ENCODE measurements around the gene ZNF628.
"Not testable (repeated sequence)": the region's sequence is repeated elsewhere in the genome, so short reads cannot be mapped to it uniquely, and the experiment has no call there.

The ZNF628 gene

GRCh38 chr19:55484593-55485438 lies 8.4 kb downstream of the ZNF628 start, which contains the start of gene NAT14:
Gene NAT14, plus strand, starts transcription at chr19:55485188. Its CDS starts 521 bp downstream, at chr19:55485709.
- DNase-seq, result peak; percentile 78

DNA sequence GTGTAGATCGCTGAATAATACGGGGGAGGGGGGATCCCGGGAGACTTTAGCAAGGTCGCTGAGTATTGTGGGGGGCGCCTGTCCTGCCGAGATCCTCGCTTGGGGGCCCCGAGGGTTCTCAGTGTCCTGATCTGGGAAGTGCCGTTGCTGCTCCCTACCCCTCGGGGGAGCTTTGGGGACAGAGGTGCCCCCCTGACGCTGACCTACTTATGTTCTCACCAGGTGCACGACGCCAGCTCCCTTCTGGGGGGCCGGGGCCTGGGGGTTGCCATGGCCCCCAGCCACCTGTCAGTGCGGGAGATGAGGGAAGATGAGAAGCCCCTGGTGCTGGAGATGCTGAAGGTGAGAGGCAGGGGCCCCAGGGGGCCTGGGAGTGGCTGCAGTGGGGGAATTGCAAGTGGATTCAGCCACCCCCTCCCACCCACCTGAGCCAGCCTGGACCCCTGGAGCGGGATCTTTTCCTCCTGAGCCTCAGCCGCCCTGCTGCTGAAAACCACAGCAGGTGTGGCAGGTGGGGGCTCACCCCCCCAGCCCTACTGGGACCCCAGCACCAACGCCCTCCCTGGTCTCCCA lies 9.1 kb downstream of the ZNF628 start:
- peak; percentile 39 for DNase-seq

GRCh38 chr19:55486043-55486970 lies 9.9 kb downstream of the ZNF628 start:
- no peak for DNase-seq

- DNase-seq, result peak; percentile 29
Measured at GRCh38 chr19:55486971-55487923, 10.8 kb downstream of the ZNF628 start.

DNA sequence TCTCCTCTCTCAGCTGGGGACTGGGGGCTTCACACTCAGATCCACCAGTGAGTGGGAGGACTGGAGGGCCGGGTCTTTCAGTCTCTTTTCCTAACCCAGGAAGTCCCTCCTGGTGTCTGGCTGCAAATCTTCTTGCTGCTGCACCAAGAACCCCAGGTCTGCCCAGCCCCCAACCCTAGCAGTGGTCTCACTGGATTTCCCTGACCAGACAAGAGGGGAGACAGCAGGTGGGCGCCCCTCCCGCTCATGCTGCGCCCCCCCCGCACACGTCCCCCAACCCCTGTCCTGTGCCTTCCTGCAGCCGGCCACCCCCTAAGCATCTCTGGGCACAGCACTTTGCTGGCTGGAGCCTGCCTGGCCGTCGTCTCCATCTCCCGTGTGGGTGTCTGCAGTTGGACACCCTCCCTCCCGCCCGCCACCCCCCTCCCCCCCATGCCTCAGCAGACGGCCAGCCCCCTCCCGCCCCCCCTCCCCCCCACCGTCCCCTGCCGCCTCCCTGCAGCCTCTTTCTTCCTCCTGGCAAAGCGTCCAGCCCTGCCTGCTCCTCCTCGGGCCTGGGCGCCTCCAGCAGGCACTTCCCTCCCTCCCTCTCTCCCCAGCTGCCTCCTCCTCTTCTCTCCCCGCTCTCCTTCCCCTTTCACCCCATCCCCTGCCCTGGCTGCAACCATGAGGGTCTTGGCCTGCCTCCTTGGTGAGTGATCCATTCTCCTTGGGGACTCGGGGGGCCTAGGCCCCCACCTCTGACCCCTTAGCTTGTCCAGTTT lies 11.7 kb downstream of the ZNF628 start, which contains the start of gene SSC5D:
TSS of gene SSC5D (plus strand) at position 513 of the 764 bp plus-strand sequence. CDS start at position 667, 154 bp downstream.
- DNase-seq, result peak; percentile 39

DNA sequence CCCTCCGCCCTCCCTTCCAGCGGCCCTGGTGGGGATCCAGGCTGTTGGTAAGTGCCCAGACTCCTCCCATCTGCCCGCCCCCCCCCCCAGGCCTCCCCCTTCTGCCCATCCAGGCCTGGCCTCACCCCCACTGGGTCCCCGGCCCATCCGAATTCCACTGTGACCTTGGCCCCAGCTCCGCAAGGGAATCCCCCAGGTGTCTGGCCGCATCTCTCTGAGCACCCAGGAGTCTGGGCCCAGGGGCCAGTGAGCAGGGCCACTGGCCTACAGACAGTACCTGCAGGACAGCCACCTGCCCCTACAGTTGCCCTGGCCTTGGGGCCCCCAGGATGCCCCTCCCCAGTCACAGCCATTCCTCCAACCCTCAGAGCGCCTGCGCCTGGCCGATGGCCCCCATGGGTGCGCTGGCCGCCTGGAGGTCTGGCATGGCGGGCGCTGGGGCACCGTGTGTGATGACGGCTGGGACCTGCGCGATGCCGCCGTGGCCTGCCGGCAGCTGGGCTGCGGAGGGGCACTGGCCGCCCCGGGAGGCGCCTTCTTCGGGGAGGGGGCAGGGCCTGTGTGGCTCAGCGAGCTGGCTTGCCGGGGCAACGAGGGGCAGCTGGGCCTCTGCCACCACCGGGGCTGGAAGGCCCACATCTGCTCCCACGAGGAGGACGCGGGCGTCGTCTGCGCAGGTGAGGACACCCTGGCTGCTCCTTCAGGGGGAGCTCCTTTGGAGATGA lies 12.7 kb downstream of the ZNF628 start:
- no peak for DNase-seq

- DNase-seq, result no peak
Measured at GRCh38 chr19:55489711-55490477, 13.5 kb downstream of the ZNF628 start.

DNA sequence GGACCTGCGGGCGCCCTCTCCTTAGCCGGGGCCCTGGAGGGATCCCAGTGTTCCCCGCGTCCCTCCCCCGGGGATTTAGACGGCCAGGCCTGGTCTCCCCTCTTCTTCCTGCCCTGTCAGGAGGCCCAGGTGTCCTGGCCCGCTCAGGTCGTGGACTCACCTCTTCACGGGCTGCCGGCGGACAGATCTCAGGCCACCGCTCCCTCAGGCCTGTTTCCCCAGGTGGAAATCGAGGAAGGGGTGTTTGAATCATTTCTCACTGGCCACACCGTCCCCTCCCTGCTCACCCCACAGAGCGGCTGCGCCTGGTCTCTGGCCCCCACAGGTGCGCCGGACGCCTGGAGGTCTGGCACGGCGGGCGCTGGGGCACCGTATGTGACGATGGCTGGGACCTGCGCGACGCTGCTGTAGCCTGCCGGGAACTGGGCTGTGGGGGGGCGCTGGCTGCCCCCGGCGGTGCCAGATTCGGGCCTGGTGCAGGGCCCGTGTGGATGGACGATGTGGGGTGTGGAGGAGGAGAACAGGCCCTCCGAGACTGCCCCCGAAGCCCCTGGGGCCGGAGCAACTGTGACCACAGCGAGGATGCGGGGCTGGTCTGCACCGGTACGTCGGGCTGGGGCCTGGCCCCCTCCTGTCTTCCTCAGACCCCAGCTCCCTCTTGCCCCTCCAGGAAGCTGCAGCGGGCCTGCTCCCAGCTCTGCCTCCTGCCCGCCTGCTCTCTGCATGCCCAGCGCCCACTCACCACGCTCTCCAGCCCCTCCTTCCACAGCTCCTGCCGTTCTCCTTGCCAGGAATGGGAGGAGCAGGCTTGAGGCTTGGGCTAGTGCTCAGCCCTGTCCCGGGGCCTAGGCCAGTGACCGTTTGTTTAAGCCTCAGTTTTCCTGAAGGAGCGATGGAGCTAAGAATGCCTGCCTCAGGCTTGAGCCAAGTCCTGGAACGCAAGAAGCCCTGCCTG lies 14.3 kb downstream of the ZNF628 start:
- DNase-seq, result no peak

DNA sequence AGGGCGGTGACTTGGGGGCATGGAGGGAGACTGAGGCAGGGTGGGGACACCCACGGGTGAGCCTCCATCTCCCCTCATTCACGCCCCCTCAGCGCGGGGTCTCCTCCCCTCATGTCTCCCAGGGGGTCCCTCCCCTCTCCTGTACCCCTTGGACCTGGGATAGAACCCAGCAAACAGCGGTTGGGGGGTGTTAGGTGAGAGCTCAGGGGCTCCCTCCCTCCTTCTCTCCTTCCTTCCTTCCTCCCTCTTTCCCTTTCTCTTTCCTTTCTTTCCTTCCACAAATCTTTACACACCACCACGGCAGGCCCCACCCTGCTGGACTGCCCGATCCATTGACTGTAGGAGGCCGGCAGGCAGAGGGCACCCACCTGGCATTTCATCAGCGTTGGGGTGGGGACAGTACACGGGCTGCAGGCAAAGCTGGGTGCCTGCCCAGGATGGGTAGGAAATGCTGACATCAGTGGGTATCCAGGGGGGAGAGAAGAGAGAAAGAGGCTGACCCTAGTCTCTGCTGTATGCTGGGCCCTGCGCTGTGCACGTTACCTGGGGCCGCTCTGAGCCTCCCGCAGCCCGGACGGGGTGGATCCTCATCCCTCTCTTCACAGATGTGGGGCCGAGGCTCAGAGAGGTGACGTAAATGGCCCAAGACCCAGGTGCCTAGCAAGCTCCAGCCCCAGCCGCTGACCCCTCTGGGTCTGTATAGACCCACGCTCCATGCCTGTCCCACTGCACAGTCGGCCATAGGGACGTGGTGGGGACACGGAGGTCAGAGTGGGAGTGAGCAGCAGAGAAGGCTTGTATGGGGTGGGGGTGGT lies 15.3 kb downstream of the ZNF628 start:
- no peak for DNase-seq

GRCh38 chr19:55492362-55492944 lies 16.0 kb downstream of the ZNF628 start:
- DNase-seq, result no peak

- DNase-seq, result no peak
Measured at GRCh38 chr19:55493052-55493644, 16.7 kb downstream of the ZNF628 start.

DNA sequence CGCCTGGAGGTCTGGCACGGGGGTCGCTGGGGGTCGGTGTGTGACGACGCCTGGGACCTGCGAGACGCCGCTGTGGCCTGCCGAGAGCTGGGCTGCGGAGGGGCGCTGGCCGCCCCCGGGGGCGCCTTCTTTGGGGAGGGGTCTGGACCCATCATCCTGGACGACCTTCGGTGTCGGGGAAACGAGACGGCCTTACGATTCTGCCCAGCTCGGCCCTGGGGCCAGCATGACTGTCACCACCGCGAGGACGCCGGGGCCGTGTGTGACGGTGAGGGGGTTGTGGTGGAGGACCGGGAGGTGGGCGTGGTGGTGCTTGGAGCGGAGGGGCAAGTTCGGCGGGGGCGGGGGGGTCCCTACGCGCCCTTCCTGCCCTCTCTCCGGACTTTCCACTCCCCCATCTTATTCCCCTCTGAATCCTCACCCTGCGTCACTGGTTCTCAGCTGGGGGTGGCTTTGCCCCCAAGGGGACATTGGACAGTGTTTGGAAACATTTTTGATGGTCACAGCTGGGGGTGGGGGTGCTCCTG lies 17.3 kb downstream of the ZNF628 start:
- DNase-seq, result no peak

DNA sequence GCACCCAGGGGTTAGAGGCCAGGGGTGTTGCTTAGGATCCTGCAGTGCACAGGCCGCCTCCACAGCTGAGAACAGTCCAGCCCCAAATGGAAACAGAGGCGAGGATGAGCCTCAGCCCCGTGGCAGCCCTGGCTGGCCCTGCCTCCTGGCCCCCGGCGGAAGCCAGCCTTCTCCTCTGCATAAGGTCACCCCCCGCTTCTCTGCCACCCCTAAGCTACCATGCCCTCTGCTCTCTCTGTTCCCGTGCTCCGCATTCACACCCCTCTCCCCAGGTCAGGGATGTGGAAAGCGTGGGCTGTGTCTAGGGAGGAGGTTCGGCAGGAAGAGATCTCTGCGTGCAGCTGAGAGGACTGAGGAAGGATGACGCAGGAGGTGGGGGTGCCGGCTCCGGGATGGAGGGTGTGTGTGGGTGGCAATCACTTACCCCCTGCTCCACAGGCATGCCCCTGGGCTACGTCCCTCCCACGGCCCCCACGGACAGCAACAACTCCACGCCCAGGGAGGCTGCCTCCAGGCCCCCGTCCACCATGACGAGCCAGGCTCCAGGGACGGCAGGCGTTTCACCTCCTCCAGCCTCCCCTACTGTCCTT lies 17.9 kb downstream of the ZNF628 start:
- DNase-seq, result no peak

- DNase-seq, result no peak
Measured at GRCh38 chr19:55495646-55496349, 19.4 kb downstream of the ZNF628 start.

DNA sequence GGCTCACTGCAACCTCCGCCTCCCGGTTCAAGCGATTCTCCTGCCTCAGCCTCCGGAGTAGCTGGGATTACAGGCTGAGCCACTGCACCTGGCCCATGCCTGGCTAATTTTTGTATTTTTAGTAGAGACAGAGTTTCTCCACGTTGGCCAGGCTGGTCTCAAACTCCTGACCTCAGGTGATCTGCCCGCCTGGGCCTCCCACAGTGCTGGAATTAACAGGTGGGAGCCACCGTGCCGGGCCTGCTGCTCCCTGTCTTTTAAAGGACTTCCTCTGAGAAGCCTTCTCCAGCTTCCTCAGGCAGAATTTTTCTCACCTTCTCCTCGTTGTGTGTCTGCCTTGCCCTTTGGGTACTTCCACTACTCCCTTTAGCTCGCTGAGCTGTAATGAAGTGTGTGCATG lies 20.4 kb downstream of the ZNF628 start:
- DNase-seq, result not testable (repeated sequence)
